Frontal cortex (tissue), 4 donors: ENCODE data around the gene RRP12. TPM values are rescaled to one million over a fixed set of nuclear protein-coding genes. Genes with fewer than 3 reads are reported as not detected.
"Not testable (repeated sequence)": the region's sequence is repeated elsewhere in the genome, so short reads cannot be mapped to it uniquely, and the experiment has no call there.

Source experiments
- DNase-seq, 2 donors: peaks; one replicate each; pipeline ENCODE4 v3.0.0; 2012; ENCODE audit warnings: low spot score in 2 of 2
- FAIRE-seq: peaks from 2 replicates; lab custom pipeline; 2012; peaks lifted over from hg19 to GRCh38; lab: Jason Lieb, UNC
- total RNA-seq: library from RNA; depleted of rRNA; stranded (reverse); fragments of >200 nt; gene quantifications from one replicate; pipeline ENCODE4 v1.2.3, GENCODE V29; 2014
- donor health status: control.
- donor health status: control.
- donor health status: control.

The RRP12 gene
- total RNA-seq, 1 donor from 2014 or later = 11.8 TPM

- FAIRE-seq (no peak), DNase-seq (no peak)
Measured at GRCh38 chr10:97411406-97411805, 10.3 kb upstream of the RRP12 start.

- no peak for DNase-seq
- no peak for FAIRE-seq
Measured at GRCh38 chr10:97408496-97408992, 7.4 kb upstream of the RRP12 start.

GRCh38 chr10:97407952-97408248 lies 6.8 kb upstream of the RRP12 start:
- DNase-seq (no peak), FAIRE-seq (no peak)

- no peak for FAIRE-seq
- DNase-seq = peak; percentile 47 to 73
Measured at GRCh38 chr10:97407211-97407951, 6.2 kb upstream of the RRP12 start.

GRCh38 chr10:97406483-97406882 lies 5.3 kb upstream of the RRP12 start:
- DNase-seq, FAIRE-seq: not testable (repeated sequence)

GRCh38 chr10:97406064-97406463 lies 4.9 kb upstream of the RRP12 start:
- DNase-seq (no peak), FAIRE-seq (no peak)

GRCh38 chr10:97404044-97404443 lies 2.9 kb upstream of the RRP12 start:
- FAIRE-seq = no peak

GRCh38 chr10:97401455-97401919 lies 347 bp upstream of the RRP12 start:
- FAIRE-seq (no peak), DNase-seq (no peak)

More at GRCh38 chr10:97404044-97404443, 2.9 kb upstream of the RRP12 start:
- no peak for DNase-seq

GRCh38 chr10:97399843-97400545 lies 1.1 kb downstream of the RRP12 start:
- no peak for FAIRE-seq
- no peak for DNase-seq

- FAIRE-seq (no peak), DNase-seq (no peak)
Measured at GRCh38 chr10:97396056-97396455, 5.1 kb downstream of the RRP12 start.

- no peak for FAIRE-seq
- DNase-seq = no peak
Measured at GRCh38 chr10:97393034-97393573, 8.0 kb downstream of the RRP12 start.

- DNase-seq (no peak), FAIRE-seq (no peak)
Measured at GRCh38 chr10:97390091-97390490, 11.0 kb downstream of the RRP12 start.

- FAIRE-seq = no peak
- DNase-seq = no peak
Measured at GRCh38 chr10:97388152-97388551, 13.0 kb downstream of the RRP12 start.

GRCh38 chr10:97385565-97385964 lies 15.6 kb downstream of the RRP12 start:
- no peak for FAIRE-seq
- no peak for DNase-seq

- DNase-seq = no peak
- no peak for FAIRE-seq
Measured at GRCh38 chr10:97384641-97385040, 16.5 kb downstream of the RRP12 start.

GRCh38 chr10:97384156-97384555 lies 17.0 kb downstream of the RRP12 start:
- no peak for FAIRE-seq

GRCh38 chr10:97383159-97383558 lies 18.0 kb downstream of the RRP12 start:
- FAIRE-seq (no peak), DNase-seq (no peak)

More at GRCh38 chr10:97384156-97384555, 17.0 kb downstream of the RRP12 start:
- DNase-seq = no peak

- no peak for DNase-seq
- FAIRE-seq = no peak
Measured at GRCh38 chr10:97381626-97382025, 19.5 kb downstream of the RRP12 start.

GRCh38 chr10:97380516-97380915 lies 20.6 kb downstream of the RRP12 start:
- no peak for FAIRE-seq
- no peak for DNase-seq

GRCh38 chr10:97378933-97379921 lies 21.9 kb downstream of the RRP12 start:
- FAIRE-seq (no peak), DNase-seq (no peak)
